Transverse colon (tissue), 4 donors: ENCODE measurements around the gene COL5A3. TPM values are rescaled to one million over a fixed set of nuclear protein-coding genes. Genes with fewer than 3 reads are reported as not detected.

Experiments
- DNase-seq: peaks from one replicate; pipeline ENCODE4 v3.0.0-alpha.2; 2019
- H3K27ac ChIP-seq, 4 donors: fragments of 200-600 bp; sonication (generic); 2 replicates each; pipeline ENCODE4 v1.5.1; 2016 to 2018; ENCODE audit warnings: inconsistent platforms in 4 of 4
- H3K27me3 ChIP-seq: fragments of 200-600 bp; sonication (generic); 2 replicates; pipeline ENCODE4 v1.5.1; 2017; ENCODE audit warnings: inconsistent platforms
- H3K36me3 ChIP-seq, 4 donors: fragments of 200-600 bp; sonication (generic); 2 replicates each; pipeline ENCODE4 v1.5.1; 2017 to 2019; ENCODE audit warnings: inconsistent platforms in 4 of 4
- H3K4me1 ChIP-seq, 4 donors: fragments of 200-600 bp; sonication (generic); 2 replicates each; pipeline ENCODE4 v1.5.1; 2017 to 2020; ENCODE audit warnings: inconsistent platforms in 4 of 4
- H3K4me3 ChIP-seq, 4 donors: fragments of 200-600 bp; sonication (generic); 1 replicate in 1 of 4; 2 replicates in 3 of 4; pipeline versions ENCODE4 v1.5.1 to v1.6.1; 2017 to 2019; ENCODE audit warnings: inconsistent platforms in 4 of 4
- H3K9me3 ChIP-seq, 2 donors: fragments of 200-600 bp; sonication (generic); 2 replicates each; pipeline ENCODE4 v1.5.1; 2017 to 2019; ENCODE audit warnings: inconsistent platforms in 2 of 2
- CTCF ChIP-seq, 5 experiments: fragments of 200-600 bp in 3 of 5; fragments of 450-650 bp in 2 of 5; sonication (generic) in 3 of 5; IDR thresholded peaks; 1 replicate in 2 of 5; 2 replicates in 3 of 5; pipeline ENCODE4 v1.5.1; 2016 to 2017; ENCODE audit warnings: antibody characterized with exemption in 5 of 5, inconsistent platforms in 3 of 5, mild to moderate bottlenecking in 2 of 5, moderate library complexity in 1 of 5
- EP300 ChIP-seq: sonication (generic); formaldehyde crosslinking; IDR thresholded peaks from one replicate; pipeline ENCODE4 v1.6.1; 2017; ENCODE audit warnings: antibody characterized with exemption, low read depth
- POLR2A ChIP-seq: fragments of 450-650 bp; IDR thresholded peaks from one replicate; pipeline ENCODE4 v1.6.1; 2016; ENCODE audit warnings: antibody characterized with exemption, mild to moderate bottlenecking, moderate library complexity
- POLR2AphosphoS5 ChIP-seq, 3 donors: sonication (generic); formaldehyde crosslinking; IDR thresholded peaks; one replicate each; pipeline ENCODE4 v1.6.1; 2016; ENCODE audit warnings: antibody characterized with exemption in 3 of 3
- WGBS, 2 donors: methylation state at CpG; one replicate each; pipeline ENCODE4 v1.1.5; 2018; ENCODE audit warnings: low coverage in 1 of 2; 5-methylcytosine and 5-hydroxymethylcytosine counted together
- in situ Hi-C, 4 donors: fragments of 200-750 bp; cut with MboI; loops; one replicate each; pipeline versions ENCODE4 v1.15.0 to v1.15.1; 2017; ENCODE audit warnings: low sequenced_read_pairs in 3 of 4, low pct_ligation_motif_present in 1 of 4, low pct_unique_long_range_greater_than_20kb in 1 of 4
- intact Hi-C: fragments of 100-400 bp; cut with DNase I; formaldehyde crosslinking; loops from one replicate; pipeline ENCODE4 v1.15.1; 2023; ENCODE audit warnings: low total_unique reads
- total RNA-seq, 4 donors: library from RNA; depleted of rRNA; stranded (reverse); fragments of >200 nt; gene quantifications; one replicate each; pipeline ENCODE4 v1.1.0, GENCODE V29; 2016

COL5A3 gene
- total RNA-seq, 4 donors from 2014 or later = 2.5 to 17.7 (median 7.9) TPM

GRCh38 chr19:10004617-10005016 is 5.7 kb downstream of the COL5A3 start:
- TF ChIP-seq CTCF (IDR thresholded peaks at IDR 0.05) (no peak), POLR2AphosphoS5 (IDR thresholded peaks at IDR 0.05) (no peak), POLR2A (no peak), EP300 (no peak)
- Histone ChIP-seq H3K27me3 (peaks cover 37% of the 10 kb centered on the region), H3K27ac (no peak overlapping the region), H3K4me1 (peaks cover 0 to 24% (median 3%) of the 10 kb centered on the region in 4 donors), H3K36me3 (no peaks in the 10 kb centered on the region), H3K4me3 (no peak overlapping the region), H3K9me3 (no peaks in the 10 kb centered on the region)
- intact Hi-C loops = no loop called here
- 63% methylated on average over 9 of the region's 9 CpGs; no CpG with 5 or more reads in 1 of the 2 donors for WGBS, 2 donors
- DNase-seq = no peak
- in situ Hi-C loops = no loop called here

DNA sequence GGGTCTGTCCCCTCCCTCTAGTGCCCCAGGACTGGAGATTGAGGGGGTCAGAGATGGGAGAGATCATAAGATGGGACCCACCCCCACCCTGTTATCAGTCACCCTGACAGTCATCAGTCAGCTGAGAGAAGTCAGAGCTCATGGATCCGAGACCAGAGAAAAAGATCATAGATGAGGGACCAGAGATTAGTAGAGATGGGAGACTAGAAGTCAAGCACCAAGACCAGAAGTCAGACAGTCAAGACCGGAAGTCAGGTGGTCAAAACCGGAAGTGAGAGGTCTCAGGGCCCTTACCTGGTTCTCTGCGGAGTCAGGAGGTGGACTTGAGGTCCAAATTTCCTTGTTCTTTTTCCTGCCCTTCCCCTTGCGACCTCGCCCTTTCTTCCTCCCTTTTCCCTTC is 7.0 kb downstream of the COL5A3 start:
- Histone ChIP-seq H3K27me3 (peaks cover 26% of the 10 kb centered on the region), H3K9me3 (no peaks in the 10 kb centered on the region), H3K4me1 (peaks cover 0 to 14% (median 0%) of the 10 kb centered on the region in 4 donors), H3K36me3 (no peaks in the 10 kb centered on the region), H3K27ac (no peak overlapping the region), H3K4me3 (no peak overlapping the region)
- no peak for DNase-seq
- TF ChIP-seq POLR2AphosphoS5 (IDR thresholded peaks at IDR 0.05) (no peak), CTCF (IDR thresholded peaks at IDR 0.05) (no peak), EP300 (no peak), POLR2A (no peak)
- intact Hi-C loops = no loop called here
- 36 to 63% methylated on average over 4 to 6 of the region's 6 CpGs for WGBS, 2 donors
- in situ Hi-C loops = no loop called here

DNA sequence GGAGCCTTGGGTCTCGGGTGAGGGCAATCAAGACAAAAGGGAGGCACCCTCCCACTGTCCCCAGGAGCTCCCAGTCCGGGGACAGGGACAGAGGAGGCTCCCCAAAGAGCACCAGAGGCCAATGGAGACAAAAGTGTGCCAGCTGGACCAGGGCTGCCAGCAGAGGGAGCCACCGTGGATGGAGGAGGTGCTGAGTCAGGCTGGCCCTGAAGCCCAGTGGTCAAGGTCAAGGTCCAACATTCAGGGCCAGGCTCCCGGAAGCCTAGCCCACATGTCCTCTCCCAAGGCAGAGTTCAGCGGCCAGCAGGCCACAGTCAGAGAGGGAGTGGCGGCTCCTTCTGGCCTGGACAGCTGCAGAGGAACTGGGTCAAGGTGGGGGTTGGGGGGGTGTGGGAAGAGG is 8.4 kb downstream of the COL5A3 start:
- intact Hi-C loops = no loop called here
- 42% methylated on average over 4 of the region's 6 CpGs; no CpG with 5 or more reads in 1 of the 2 donors for WGBS, 2 donors
- TF ChIP-seq CTCF (IDR thresholded peaks at IDR 0.05) (peak; percentile 24 to 54 (median 50)), EP300 (no peak), POLR2AphosphoS5 (IDR thresholded peaks at IDR 0.05) (peak in 1 of 3 donors; percentile 60), POLR2A (no peak)
- in situ Hi-C loops = no loop called here
- Histone ChIP-seq H3K9me3 (no peaks in the 10 kb centered on the region), H3K4me1 (peaks cover 0 to 13% (median 0%) of the 10 kb centered on the region in 4 donors), H3K4me3 (no peak overlapping the region), H3K36me3 (no peaks in the 10 kb centered on the region), H3K27me3 (peaks cover 12% of the 10 kb centered on the region), H3K27ac (no peak overlapping the region)
- peak; percentile 76 for DNase-seq

- DNase-seq = peak; percentile 75
- intact Hi-C loops (no loop called here), in situ Hi-C loops (no loop called here)
- WGBS, 2 donors = 1 to 14% methylated on average over 9 to 16 of the region's 16 CpGs
- Histone ChIP-seq H3K4me1 (peaks cover 0 to 8% (median 0%) of the 10 kb centered on the region in 4 donors), H3K27ac (no peak overlapping the region), H3K4me3 (no peak overlapping the region), H3K36me3 (no peaks in the 10 kb centered on the region), H3K27me3 (peaks cover 5% of the 10 kb centered on the region), H3K9me3 (no peaks in the 10 kb centered on the region)
- TF ChIP-seq POLR2A = no peak
- TF ChIP-seq EP300 = no peak
- peak; percentile 49 to 76 (median 67) for TF ChIP-seq CTCF (IDR thresholded peaks at IDR 0.05)
- no peak for TF ChIP-seq POLR2AphosphoS5 (IDR thresholded peaks at IDR 0.05)
Observed at GRCh38 chr19:10000171-10000826, 10.0 kb downstream of the COL5A3 start.
